Astrocyte (in vitro differentiated cells and primary cell): ENCODE measurements around the gene CYLD. TPM values are rescaled to one million over a fixed set of nuclear protein-coding genes. Genes with fewer than 3 reads are reported as not detected.
A peak's percentile ranks its signal among the peaks of the same experiment; 100 is the strongest.

ENCODE experiments used
- DNase-seq: peaks from one replicate; pipeline ENCODE4 v3.0.0-alpha.2; 2010; ENCODE audit warnings: low read depth
- FAIRE-seq: peaks from 2 replicates; lab custom pipeline; 2011; peaks lifted over from hg19 to GRCh38; lab: Jason Lieb, UNC
- H2AFZ ChIP-seq: 2 replicates; pipeline ENCODE4 v1.6.0; 2012; ENCODE audit warnings: low read depth, low read length, inconsistent platforms
- H3K27ac ChIP-seq: 2 replicates; pipeline ENCODE4 v1.5.1; 2011; ENCODE audit warnings: low read depth, low read length, inconsistent platforms
- H3K27me3 ChIP-seq: 2 replicates; pipeline ENCODE4 v1.6.0; 2011; ENCODE audit warnings: low read length, inconsistent platforms; ENCODE audit not compliant: insufficient read depth
- H3K36me3 ChIP-seq: 2 replicates; pipeline ENCODE4 v1.5.1; 2011; ENCODE audit warnings: low read length, inconsistent platforms; ENCODE audit not compliant: insufficient read depth
- H3K4me1 ChIP-seq: 2 replicates; pipeline ENCODE4 v1.5.1; 2011; ENCODE audit warnings: low read length, inconsistent platforms; ENCODE audit not compliant: insufficient read depth
- H3K4me2 ChIP-seq: 2 replicates; pipeline ENCODE4 v1.6.0; 2012; ENCODE audit warnings: low read length, inconsistent platforms
- H3K4me3 ChIP-seq: 2 replicates; pipeline ENCODE4 v1.5.1; 2011; ENCODE audit warnings: low read depth, mild to moderate bottlenecking, low read length, inconsistent platforms; ENCODE audit not compliant: insufficient read depth
- H3K79me2 ChIP-seq: 2 replicates; pipeline ENCODE4 v1.6.0; 2012; ENCODE audit warnings: mild to moderate bottlenecking, low read length, inconsistent platforms; ENCODE audit not compliant: insufficient read depth
- H3K9ac ChIP-seq: 2 replicates; pipeline ENCODE4 v1.6.0; 2012; ENCODE audit warnings: mild to moderate bottlenecking, low read length, inconsistent platforms
- H3K9me3 ChIP-seq: 2 replicates; pipeline ENCODE4 v1.5.1; 2012; ENCODE audit warnings: low read depth, mild to moderate bottlenecking, low read length, inconsistent platforms; ENCODE audit not compliant: insufficient read depth
- H4K20me1 ChIP-seq: 2 replicates; pipeline ENCODE4 v1.6.0; 2012; ENCODE audit warnings: low read length, inconsistent platforms; ENCODE audit not compliant: insufficient read depth
- H3K27ac Mint-ChIP-seq: one replicate; pipeline ENCODE4 v1.8.0; 2021; ENCODE audit warnings: mild to moderate bottlenecking, mixed read lengths; ENCODE audit not compliant: unreplicated experiment
- H3K27me3 Mint-ChIP-seq: one replicate; pipeline ENCODE4 v1.8.0; 2021; ENCODE audit warnings: low read depth, mixed read lengths; ENCODE audit not compliant: unreplicated experiment
- H3K36me3 Mint-ChIP-seq: one replicate; pipeline ENCODE4 v1.8.0; 2021; ENCODE audit warnings: low read depth, mixed read lengths; ENCODE audit not compliant: unreplicated experiment
- H3K4me1 Mint-ChIP-seq: one replicate; pipeline ENCODE4 v1.8.0; 2021; ENCODE audit warnings: low read depth, mixed read lengths; ENCODE audit not compliant: unreplicated experiment
- H3K4me3 Mint-ChIP-seq: one replicate; pipeline ENCODE4 v1.8.0; 2021; ENCODE audit warnings: mild to moderate bottlenecking, moderate library complexity, mixed read lengths; ENCODE audit not compliant: unreplicated experiment
- H3K9me3 Mint-ChIP-seq: one replicate; pipeline ENCODE4 v1.8.0; 2021; ENCODE audit warnings: mild to moderate bottlenecking, mixed read lengths; ENCODE audit not compliant: unreplicated experiment
- CTCF ChIP-seq: IDR thresholded peaks from 2 replicates; pipeline ENCODE4 v1.5.1; 2011; ENCODE audit warnings: low read depth, mild to moderate bottlenecking, inconsistent platforms, low read length, moderate library complexity; ENCODE audit not compliant: insufficient read depth
- EZH2 ChIP-seq: IDR thresholded peaks from 2 replicates; pipeline ENCODE4 v1.6.1; 2012; ENCODE audit warnings: mild to moderate bottlenecking, low read length, inconsistent platforms; ENCODE audit not compliant: insufficient read depth
- total RNA-seq: library from RNA; stranded (reverse); gene quantifications from 2 replicates; pipeline ENCODE4 v1.2.1, GENCODE V29; 2021

The CYLD gene
- total RNA-seq, 1 donor from 2014 or later: 34.2 TPM

- Histone ChIP-seq H3K27ac (no peak overlapping the region), H3K9me3 (no peaks in the 10 kb centered on the region), H3K36me3 (no peaks in the 10 kb centered on the region), H2AFZ (no peak overlapping the region), H3K27me3 (no peaks in the 10 kb centered on the region), H3K79me2 (no peaks in the 10 kb centered on the region), H3K4me3 (no peak overlapping the region), H4K20me1 (peaks cover 3% of the 10 kb centered on the region), H3K4me2 (no peak overlapping the region), H3K4me1 (no peaks in the 10 kb centered on the region), H3K9ac (no peak overlapping the region)
- peaks cover 11% of the 10 kb centered on the region for H3K4me1 Mint-ChIP-seq
- DNase-seq (peak; percentile 36), FAIRE-seq (peak; percentile 60)
- TF ChIP-seq CTCF: no peak
- TF ChIP-seq EZH2: no peak
- H3K27ac Mint-ChIP-seq: peak overlapping the region; percentile 75
- peaks cover 23% of the 10 kb centered on the region for H3K36me3 Mint-ChIP-seq
- no peaks in the 10 kb centered on the region for H3K27me3 Mint-ChIP-seq
- H3K4me3 Mint-ChIP-seq: no peak overlapping the region
- peaks cover 16% of the 10 kb centered on the region for H3K9me3 Mint-ChIP-seq
Observed at GRCh38 chr16:50763211-50763610, 21.3 kb downstream of the CYLD start.

GRCh38 chr16:50765260-50765659 is 23.4 kb downstream of the CYLD start:
- H3K36me3 ChIP-seq: no peaks in the 10 kb centered on the region
- Mint-ChIP-seq H3K27ac (no peak overlapping the region), H3K36me3 (peaks cover 27% of the 10 kb centered on the region), H3K4me3 (no peak overlapping the region), H3K4me1 (peaks cover 11% of the 10 kb centered on the region), H3K27me3 (no peaks in the 10 kb centered on the region), H3K9me3 (peaks cover 16% of the 10 kb centered on the region)
- H2AFZ ChIP-seq: no peak overlapping the region
- no peaks in the 10 kb centered on the region for H3K9me3 ChIP-seq
- no peak overlapping the region for H3K4me3 ChIP-seq
- no peak for TF ChIP-seq EZH2
- TF ChIP-seq CTCF: no peak
- H3K4me1 ChIP-seq: no peaks in the 10 kb centered on the region
- DNase-seq (no peak), FAIRE-seq (no peak)
- no peak overlapping the region for H3K9ac ChIP-seq
- no peaks in the 10 kb centered on the region for H3K79me2 ChIP-seq
- no peak overlapping the region for H3K4me2 ChIP-seq
- no peak overlapping the region for H3K27ac ChIP-seq
- H3K27me3 ChIP-seq: no peaks in the 10 kb centered on the region
- no peaks in the 10 kb centered on the region for H4K20me1 ChIP-seq

GRCh38 chr16:50765861-50766260 is 24.0 kb downstream of the CYLD start:
- Histone ChIP-seq H3K27ac (no peak overlapping the region), H3K4me2 (no peak overlapping the region), H3K36me3 (no peaks in the 10 kb centered on the region), H4K20me1 (no peaks in the 10 kb centered on the region), H3K9ac (no peak overlapping the region), H3K9me3 (no peaks in the 10 kb centered on the region), H3K4me3 (no peak overlapping the region), H3K27me3 (no peaks in the 10 kb centered on the region), H2AFZ (no peak overlapping the region), H3K4me1 (no peaks in the 10 kb centered on the region), H3K79me2 (no peaks in the 10 kb centered on the region)
- H3K27ac Mint-ChIP-seq: no peak overlapping the region
- H3K4me3 Mint-ChIP-seq: no peak overlapping the region
- no peak for DNase-seq
- TF ChIP-seq EZH2: no peak
- no peak for TF ChIP-seq CTCF
- peaks cover 16% of the 10 kb centered on the region for H3K9me3 Mint-ChIP-seq
- FAIRE-seq: no peak
- peaks cover 11% of the 10 kb centered on the region for H3K4me1 Mint-ChIP-seq
- no peaks in the 10 kb centered on the region for H3K27me3 Mint-ChIP-seq
- H3K36me3 Mint-ChIP-seq: peaks cover 27% of the 10 kb centered on the region
